ENCODE measurements around the gene DIPK1C. TPM values are rescaled to one million over a fixed set of nuclear protein-coding genes. Genes with fewer than 3 reads are reported as not detected.
"Not testable (repeated sequence)": the region's sequence is repeated elsewhere in the genome, so short reads cannot be mapped to it uniquely, and the experiment has no call there.

Gene DIPK1C
- total RNA-seq, 1 experiment from 2014 or later = not detected

GRCh38 chr18:74503137-74503536 is 46.0 kb upstream of the DIPK1C start:
- H3K36me3 Mint-ChIP-seq (ENCODE audit: insufficient read depth, unreplicated experiment) = peaks cover 44% of the 10 kb centered on the region
- CTCF ChIA-PET = no interaction called here

GRCh38 chr18:74501386-74501785 is 44.3 kb upstream of the DIPK1C start:
- DNase-seq = no peak
- no peak for TF ChIP-seq CTCF (IDR thresholded peaks at IDR 0.05; ENCODE audit: insufficient read depth in 1 of 2, low read depth in 1 of 2, low read length in 1 of 2, severe bottlenecking in 1 of 2, unreplicated experiment in 1 of 2)
- intact Hi-C loops (cut with micrococcal nuclease; ENCODE audit: unreplicated experiment) = no loop called here
- ChIA-PET POLR2A (no interaction called here), CTCF (no interaction called here)
- Mint-ChIP-seq H3K27ac (ENCODE audit: unreplicated experiment) (peak overlapping the region; percentile 67), H3K27me3 (ENCODE audit: insufficient read depth, unreplicated experiment) (no peaks in the 10 kb centered on the region), H3K9me3 (ENCODE audit: unreplicated experiment) (no peaks in the 10 kb centered on the region), H3K4me1 (ENCODE audit: low read depth, unreplicated experiment) (peaks cover 6% of the 10 kb centered on the region), H3K4me3 (ENCODE audit: unreplicated experiment) (peak overlapping the region; percentile 58), H3K36me3 (ENCODE audit: insufficient read depth, unreplicated experiment) (peaks cover 30% of the 10 kb centered on the region)
- no peaks in the 10 kb centered on the region for H3K4me1 ChIP-seq
- no peaks in the 10 kb centered on the region; the same call in 1 of the 2 replicates for H3K36me3 ChIP-seq (ENCODE audit: control insufficient read depth, insufficient read depth, low read length)
- H3K4me3 ChIP-seq (ENCODE audit: low read depth, low read length) = no peak overlapping the region
- no TSS peak for BruUV-seq (replicated peaks)
- H3K9me3 ChIP-seq = no peaks in the 10 kb centered on the region
- H3K27me3 ChIP-seq (replicated peaks; ENCODE audit: control insufficient read depth, insufficient read depth, low read length) = no peaks in the 10 kb centered on the region

More at GRCh38 chr18:74503137-74503536, 46.0 kb upstream of the DIPK1C start:
- H3K4me1 Mint-ChIP-seq (ENCODE audit: low read depth, unreplicated experiment) = peaks cover 14% of the 10 kb centered on the region
- Histone ChIP-seq H3K36me3 (ENCODE audit: control insufficient read depth, insufficient read depth, low read length) (no peaks in the 10 kb centered on the region; the same call in 1 of the 2 replicates), H3K9me3 (no peaks in the 10 kb centered on the region), H3K27me3 (replicated peaks; ENCODE audit: control insufficient read depth, insufficient read depth, low read length) (no peaks in the 10 kb centered on the region), H3K4me3 (ENCODE audit: low read depth, low read length) (no peak overlapping the region), H3K4me1 (peaks cover 4% of the 10 kb centered on the region)
- H3K27me3 Mint-ChIP-seq (ENCODE audit: insufficient read depth, unreplicated experiment) = no peaks in the 10 kb centered on the region
- H3K27ac Mint-ChIP-seq (ENCODE audit: unreplicated experiment) = no peak overlapping the region
- POLR2A ChIA-PET = no interaction called here
- DNase-seq = no peak
- H3K4me3 Mint-ChIP-seq (ENCODE audit: unreplicated experiment) = no peak overlapping the region
- intact Hi-C loops (cut with micrococcal nuclease; ENCODE audit: unreplicated experiment) = no loop called here
- H3K9me3 Mint-ChIP-seq (ENCODE audit: unreplicated experiment) = no peaks in the 10 kb centered on the region
- no TSS peak for BruUV-seq (replicated peaks)
- no peak for TF ChIP-seq CTCF (IDR thresholded peaks at IDR 0.05; ENCODE audit: insufficient read depth in 1 of 2, low read depth in 1 of 2, low read length in 1 of 2, severe bottlenecking in 1 of 2, unreplicated experiment in 1 of 2)

- H3K36me3 ChIP-seq (ENCODE audit: control insufficient read depth, insufficient read depth, low read length); BruUV-seq (replicated peaks); H3K9me3 Mint-ChIP-seq (ENCODE audit: unreplicated experiment); H3K27me3 ChIP-seq (replicated peaks; ENCODE audit: control insufficient read depth, insufficient read depth, low read length); DNase-seq; H3K4me1 ChIP-seq; POLR2A ChIA-PET; H3K9me3 ChIP-seq; H3K4me1 Mint-ChIP-seq (ENCODE audit: low read depth, unreplicated experiment); H3K4me3 ChIP-seq (ENCODE audit: low read depth, low read length); intact Hi-C loops (cut with micrococcal nuclease; ENCODE audit: unreplicated experiment); H3K27me3 Mint-ChIP-seq (ENCODE audit: insufficient read depth, unreplicated experiment); CTCF ChIA-PET: not testable (repeated sequence)
- Mint-ChIP-seq H3K4me3 (ENCODE audit: unreplicated experiment) (peak overlapping the region; percentile 58), H3K36me3 (ENCODE audit: insufficient read depth, unreplicated experiment) (peaks cover 33% of the 10 kb centered on the region), H3K27ac (ENCODE audit: unreplicated experiment) (peak overlapping the region; percentile 67)
Measured at GRCh38 chr18:74500774-74501173, 43.7 kb upstream of the DIPK1C start.

GRCh38 chr18:74500372-74500771 is 43.3 kb upstream of the DIPK1C start:
- TF ChIP-seq CTCF (IDR thresholded peaks at IDR 0.05; ENCODE audit: insufficient read depth in 1 of 2, low read depth in 1 of 2, low read length in 1 of 2, severe bottlenecking in 1 of 2, unreplicated experiment in 1 of 2) = no peak
- no peak for DNase-seq
- Histone ChIP-seq H3K4me1 (no peaks in the 10 kb centered on the region), H3K27me3 (replicated peaks; ENCODE audit: control insufficient read depth, insufficient read depth, low read length) (no peaks in the 10 kb centered on the region), H3K36me3 (ENCODE audit: control insufficient read depth, insufficient read depth, low read length) (no peaks in the 10 kb centered on the region; the same call in 1 of the 2 replicates), H3K4me3 (ENCODE audit: low read depth, low read length) (no peak overlapping the region), H3K9me3 (no peaks in the 10 kb centered on the region)
- Mint-ChIP-seq H3K36me3 (ENCODE audit: insufficient read depth, unreplicated experiment) (peaks cover 31% of the 10 kb centered on the region), H3K9me3 (ENCODE audit: unreplicated experiment) (no peaks in the 10 kb centered on the region), H3K27me3 (ENCODE audit: insufficient read depth, unreplicated experiment) (no peaks in the 10 kb centered on the region), H3K4me3 (ENCODE audit: unreplicated experiment) (peak overlapping the region; percentile 58), H3K27ac (ENCODE audit: unreplicated experiment) (no peak overlapping the region), H3K4me1 (ENCODE audit: low read depth, unreplicated experiment) (peaks cover 6% of the 10 kb centered on the region)
- ChIA-PET CTCF (no interaction called here), POLR2A (no interaction called here)
- no TSS peak for BruUV-seq (replicated peaks)
- intact Hi-C loops (cut with micrococcal nuclease; ENCODE audit: unreplicated experiment) = no loop called here
